Transverse colon (tissue), 3 donors: ENCODE measurements around the gene CDC42EP5.

Source experiments
- POLR2A ChIP-seq: fragments of 450-650 bp; IDR thresholded peaks from one replicate; pipeline ENCODE4 v1.6.1; 2016; ENCODE audit warnings: antibody characterized with exemption, mild to moderate bottlenecking, moderate library complexity
- TF ChIP-seq, protein P1 (sequence below), 5 experiments: fragments of 200-600 bp in 3 of 5; fragments of 450-650 bp in 2 of 5; sonication (generic) in 3 of 5; IDR thresholded peaks; 1 replicate in 2 of 5; 2 replicates in 3 of 5; pipeline ENCODE4 v1.5.1; 2016 to 2017; ENCODE audit warnings: antibody characterized with exemption in 5 of 5, inconsistent platforms in 3 of 5, mild to moderate bottlenecking in 2 of 5, moderate library complexity in 1 of 5

DNA sequence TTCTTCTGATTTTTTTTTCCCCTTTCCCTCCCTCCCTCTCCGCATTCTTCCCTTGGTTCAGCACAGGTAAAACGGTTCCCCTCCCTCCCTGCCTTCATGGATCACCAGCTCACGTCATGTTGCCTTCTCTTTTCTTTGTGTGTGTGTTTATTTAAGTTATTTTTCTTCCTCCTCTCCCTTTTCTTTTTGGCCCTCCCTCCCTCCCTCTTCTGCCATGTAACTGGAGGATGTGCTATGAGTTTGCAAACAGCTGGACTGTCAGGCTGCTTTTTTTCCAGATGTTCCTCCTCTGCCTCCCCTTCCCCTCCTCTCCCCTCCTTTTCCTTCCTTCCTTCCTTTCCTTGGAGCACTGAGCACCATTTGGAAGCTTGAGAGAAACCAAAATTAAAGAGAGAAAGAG lies 11.5 kb downstream of the CDC42EP5 start:
- TF ChIP-seq, protein P1, sequence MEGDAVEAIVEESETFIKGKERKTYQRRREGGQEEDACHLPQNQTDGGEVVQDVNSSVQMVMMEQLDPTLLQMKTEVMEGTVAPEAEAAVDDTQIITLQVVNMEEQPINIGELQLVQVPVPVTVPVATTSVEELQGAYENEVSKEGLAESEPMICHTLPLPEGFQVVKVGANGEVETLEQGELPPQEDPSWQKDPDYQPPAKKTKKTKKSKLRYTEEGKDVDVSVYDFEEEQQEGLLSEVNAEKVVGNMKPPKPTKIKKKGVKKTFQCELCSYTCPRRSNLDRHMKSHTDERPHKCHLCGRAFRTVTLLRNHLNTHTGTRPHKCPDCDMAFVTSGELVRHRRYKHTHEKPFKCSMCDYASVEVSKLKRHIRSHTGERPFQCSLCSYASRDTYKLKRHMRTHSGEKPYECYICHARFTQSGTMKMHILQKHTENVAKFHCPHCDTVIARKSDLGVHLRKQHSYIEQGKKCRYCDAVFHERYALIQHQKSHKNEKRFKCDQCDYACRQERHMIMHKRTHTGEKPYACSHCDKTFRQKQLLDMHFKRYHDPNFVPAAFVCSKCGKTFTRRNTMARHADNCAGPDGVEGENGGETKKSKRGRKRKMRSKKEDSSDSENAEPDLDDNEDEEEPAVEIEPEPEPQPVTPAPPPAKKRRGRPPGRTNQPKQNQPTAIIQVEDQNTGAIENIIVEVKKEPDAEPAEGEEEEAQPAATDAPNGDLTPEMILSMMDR (IDR thresholded peaks at IDR 0.05): no peak
- no peak for TF ChIP-seq POLR2A
